HUES64 (cell line): Measurements from ENCODE around the gene B4GALT5.
"Not testable (repeated sequence)": the region's sequence is repeated elsewhere in the genome, so short reads cannot be mapped to it uniquely, and the experiment has no call there.

ENCODE experiments used
- H3K27ac ChIP-seq: 2 replicates; pipeline ENCODE4 v1.7.0; 2013; ENCODE audit warnings: low read depth, low read length, inconsistent platforms
- H3K27me3 ChIP-seq: 2 replicates; pipeline ENCODE4 v1.6.1; 2013; ENCODE audit warnings: mild to moderate bottlenecking, low read length; ENCODE audit not compliant: insufficient read depth
- H3K36me3 ChIP-seq: 2 replicates; pipeline ENCODE4 v1.6.1; 2013; ENCODE audit warnings: mild to moderate bottlenecking, low read length; ENCODE audit not compliant: insufficient read depth
- H3K4me1 ChIP-seq: 2 replicates; pipeline ENCODE4 v1.6.1; 2013; ENCODE audit warnings: mild to moderate bottlenecking, low read length, moderate library complexity; ENCODE audit not compliant: insufficient read depth
- H3K4me3 ChIP-seq: 2 replicates; pipeline ENCODE4 v1.5.1; 2013; ENCODE audit warnings: mild to moderate bottlenecking, low read length, moderate library complexity
- H3K9ac ChIP-seq: 2 replicates; pipeline ENCODE4 v1.6.1; 2013; ENCODE audit warnings: mild to moderate bottlenecking, low read depth, low read length
- H3K9me3 ChIP-seq: 2 replicates; pipeline ENCODE4 v1.6.1; 2013; ENCODE audit warnings: low read depth, low read length; ENCODE audit not compliant: insufficient read depth
- WGBS: fragments of 150-250, 120-280 bp; methylation state at CpG from one replicate; pipeline ENCODE4 v1.1.7; 2013; ENCODE audit warnings: missing lambda C conversion rate; 5-methylcytosine and 5-hydroxymethylcytosine counted together

The B4GALT5 gene

DNA sequence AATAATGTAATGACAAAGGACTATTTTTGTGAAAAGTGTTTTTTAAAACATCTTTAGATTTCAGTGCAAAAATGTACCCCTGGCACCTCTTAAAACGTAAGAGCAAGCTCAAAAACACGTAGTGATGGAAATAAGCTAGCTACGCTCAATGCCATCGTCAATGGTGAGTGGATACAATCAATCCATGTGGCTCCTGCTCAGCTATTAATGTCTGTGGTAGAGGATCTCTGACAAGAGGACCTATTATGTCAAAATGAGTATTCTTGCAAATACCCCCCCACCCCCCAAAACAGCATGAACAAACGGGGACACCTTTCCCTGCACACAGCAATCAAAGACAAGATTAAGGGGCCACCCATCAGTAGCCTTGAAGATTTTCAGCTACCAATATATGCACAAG is 80.7 kb downstream of the B4GALT5 start:
- Histone ChIP-seq H3K9me3 (no peaks in the 10 kb centered on the region), H3K9ac (no peak overlapping the region), H3K4me3 (no peak overlapping the region), H3K27me3 (no peaks in the 10 kb centered on the region), H3K27ac (no peak overlapping the region), H3K36me3 (peaks cover 48% of the 10 kb centered on the region), H3K4me1 (peaks cover 22% of the 10 kb centered on the region)
- 90% methylated on average over 5 of the region's 5 CpGs for WGBS

DNA sequence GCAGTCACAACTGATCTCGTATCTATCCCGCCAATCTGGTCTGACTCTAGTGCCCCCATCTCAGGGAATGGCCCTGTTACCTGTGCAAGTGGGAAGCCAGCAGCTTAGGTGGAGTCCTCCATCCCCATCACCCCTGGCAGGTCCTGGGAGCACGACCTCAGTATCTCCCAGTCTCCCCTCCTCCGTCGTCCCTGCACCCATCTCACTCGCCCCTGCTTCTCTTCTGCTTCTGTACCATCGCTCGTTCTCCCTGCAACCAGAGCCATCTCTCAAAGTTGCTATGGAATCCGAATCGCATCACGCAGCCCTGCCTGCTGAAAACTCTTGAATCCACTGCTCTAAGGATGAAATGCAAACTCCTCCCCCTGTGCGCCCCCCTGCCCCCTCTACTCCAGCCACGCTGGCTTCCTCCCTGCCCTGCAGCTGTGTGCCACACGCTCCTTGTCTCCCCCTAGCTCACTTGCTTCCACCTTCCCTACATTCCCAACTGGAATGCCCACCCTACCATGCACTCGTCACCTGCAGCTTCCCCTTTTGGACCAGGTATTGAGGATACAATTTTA is 81.7 kb downstream of the B4GALT5 start:
- no peak overlapping the region for H3K4me3 ChIP-seq
- H3K9ac ChIP-seq = no peak overlapping the region
- H3K36me3 ChIP-seq = peaks cover 38% of the 10 kb centered on the region
- no peak overlapping the region for H3K27ac ChIP-seq
- H3K27me3 ChIP-seq = no peaks in the 10 kb centered on the region
- peaks cover 22% of the 10 kb centered on the region for H3K4me1 ChIP-seq
- WGBS = 85% methylated on average over 15 of the region's 15 CpGs
- H3K9me3 ChIP-seq = no peaks in the 10 kb centered on the region

GRCh38 chr20:49631061-49631716 is 82.5 kb downstream of the B4GALT5 start:
- Histone ChIP-seq H3K27ac (no peak overlapping the region), H3K36me3 (peaks cover 30% of the 10 kb centered on the region), H3K4me1 (peaks cover 22% of the 10 kb centered on the region), H3K9me3 (no peaks in the 10 kb centered on the region), H3K9ac (no peak overlapping the region), H3K4me3 (no peak overlapping the region), H3K27me3 (no peaks in the 10 kb centered on the region)
- 84% methylated on average over 9 of the region's 9 CpGs for WGBS

- no peak overlapping the region for H3K27ac ChIP-seq
- no peaks in the 10 kb centered on the region for H3K27me3 ChIP-seq
- H3K4me1 ChIP-seq = peaks cover 27% of the 10 kb centered on the region
- H3K9ac ChIP-seq = no peak overlapping the region
- no peaks in the 10 kb centered on the region for H3K9me3 ChIP-seq
- 82% methylated on average over 10 of the region's 10 CpGs for WGBS
- peaks cover 23% of the 10 kb centered on the region for H3K36me3 ChIP-seq
- H3K4me3 ChIP-seq = no peak overlapping the region
Observed at GRCh38 chr20:49630396-49630951, 83.2 kb downstream of the B4GALT5 start.

- Histone ChIP-seq H3K9me3 (no peaks in the 10 kb centered on the region), H3K9ac (no peak overlapping the region), H3K36me3 (peaks cover 16% of the 10 kb centered on the region), H3K4me1 (peaks cover 27% of the 10 kb centered on the region), H3K27me3 (no peaks in the 10 kb centered on the region), H3K4me3 (no peak overlapping the region), H3K27ac (no peak overlapping the region)
- WGBS = 100% methylated on average over 1 of the region's 1 CpG
Observed at GRCh38 chr20:49629606-49630005, 84.1 kb downstream of the B4GALT5 start.

DNA sequence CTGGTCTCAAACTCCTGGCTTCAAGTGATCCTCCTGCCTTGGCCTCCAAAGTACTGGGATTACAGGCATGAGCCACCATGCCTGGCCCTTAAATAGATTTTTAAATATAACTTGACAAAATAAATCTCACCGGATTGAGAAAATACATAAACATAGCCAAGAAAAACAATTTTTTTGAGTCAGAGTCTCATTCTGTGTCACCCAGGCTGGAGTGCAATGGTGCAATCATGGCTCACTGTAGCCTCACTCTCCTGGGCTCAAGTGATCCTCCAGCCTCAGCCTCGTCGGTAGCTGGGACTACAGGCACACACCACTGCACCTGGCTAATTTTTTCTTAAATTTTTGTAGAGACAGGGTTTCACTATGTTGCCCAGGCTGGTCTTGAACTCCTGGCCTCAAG is 85.4 kb downstream of the B4GALT5 start:
- not testable (repeated sequence) for H3K36me3 ChIP-seq, H3K4me3 ChIP-seq, H3K27ac ChIP-seq, H3K9me3 ChIP-seq, H3K27me3 ChIP-seq, H3K9ac ChIP-seq
- WGBS = 89% methylated on average over 3 of the region's 3 CpGs
- peaks cover 19% of the 10 kb centered on the region for H3K4me1 ChIP-seq

- 93% methylated on average over 6 of the region's 6 CpGs for WGBS
- no peak overlapping the region for H3K27ac ChIP-seq
- H3K4me1 ChIP-seq = peaks cover 9% of the 10 kb centered on the region
Observed at GRCh38 chr20:49627329-49627761, 86.3 kb downstream of the B4GALT5 start.

GRCh38 chr20:49624988-49625387 is 88.7 kb downstream of the B4GALT5 start:
- H3K9ac ChIP-seq, H3K9me3 ChIP-seq, H3K4me3 ChIP-seq, H3K27me3 ChIP-seq, H3K4me1 ChIP-seq, H3K36me3 ChIP-seq, H3K27ac ChIP-seq: not testable (repeated sequence)
- WGBS = 94% methylated on average over 10 of the region's 10 CpGs

More at GRCh38 chr20:49627329-49627761, 86.3 kb downstream of the B4GALT5 start:
- Histone ChIP-seq H3K27me3 (no peaks in the 10 kb centered on the region), H3K36me3 (0 out of 2 replicates have a peak, but pooled peaks cover 2% of the 10 kb centered on the region), H3K4me3 (no peak overlapping the region), H3K9ac (no peak overlapping the region), H3K9me3 (peaks cover 3% of the 10 kb centered on the region; the same call in 1 of the 2 replicates)

DNA sequence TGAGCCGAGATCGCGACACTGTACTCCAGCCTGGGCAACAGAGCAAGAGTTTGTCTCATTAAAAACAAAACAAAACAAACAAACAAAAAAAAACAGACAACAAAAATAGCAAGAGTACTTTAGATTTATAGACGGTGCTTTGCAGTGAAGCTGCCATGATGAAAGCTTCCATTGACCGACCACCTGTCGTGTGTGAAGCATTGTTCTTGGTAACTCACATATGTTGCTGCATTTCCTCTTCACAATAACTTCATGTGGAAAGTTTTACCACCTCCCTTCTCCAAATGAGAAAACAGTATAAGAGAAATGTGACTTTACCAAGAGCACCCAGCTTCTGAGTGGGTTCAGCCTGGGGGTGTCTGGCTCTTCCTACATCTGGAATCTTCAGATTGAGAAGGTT is 89.4 kb downstream of the B4GALT5 start:
- Histone ChIP-seq H3K4me1 (peaks cover 6% of the 10 kb centered on the region), H3K36me3 (no peaks in the 10 kb centered on the region), H3K9me3 (peaks cover 7% of the 10 kb centered on the region; the same call in 1 of the 2 replicates), H3K27me3 (no peaks in the 10 kb centered on the region), H3K4me3 (no peak overlapping the region), H3K9ac (no peak overlapping the region), H3K27ac (no peak overlapping the region)
- 93% methylated on average over 6 of the region's 6 CpGs for WGBS

- Histone ChIP-seq H3K36me3 (no peaks in the 10 kb centered on the region), H3K4me1 (peaks cover 6% of the 10 kb centered on the region), H3K27ac (no peak overlapping the region), H3K27me3 (no peaks in the 10 kb centered on the region), H3K9me3 (peaks cover 7% of the 10 kb centered on the region; the same call in 1 of the 2 replicates), H3K4me3 (no peak overlapping the region), H3K9ac (no peak overlapping the region)
- no CpG with 5 or more reads among the region's 1 CpG for WGBS
Observed at GRCh38 chr20:49622243-49622642, 91.4 kb downstream of the B4GALT5 start.

GRCh38 chr20:49620364-49621240 is 93.1 kb downstream of the B4GALT5 start:
- Histone ChIP-seq H3K27ac (no peak overlapping the region), H3K9me3 (peaks cover 7% of the 10 kb centered on the region; the same call in 1 of the 2 replicates), H3K4me3 (no peak overlapping the region), H3K9ac (no peak overlapping the region), H3K36me3 (no peaks in the 10 kb centered on the region), H3K27me3 (no peaks in the 10 kb centered on the region), H3K4me1 (peaks cover under 1% of the 10 kb centered on the region)
- WGBS = 90% methylated on average over 12 of the region's 12 CpGs
